HG03064 (cell line): ENCODE results near the gene PTPN6.
A peak's percentile ranks its signal among the peaks of the same experiment; 100 is the strongest.

Experiments
- ATAC-seq: cut with Tn5 transposase; IDR thresholded peaks from one replicate; pipeline ENCODE4 v1.9.1; 2021; ENCODE audit warnings: low read depth; ENCODE audit not compliant: unreplicated experiment

The PTPN6 gene

DNA sequence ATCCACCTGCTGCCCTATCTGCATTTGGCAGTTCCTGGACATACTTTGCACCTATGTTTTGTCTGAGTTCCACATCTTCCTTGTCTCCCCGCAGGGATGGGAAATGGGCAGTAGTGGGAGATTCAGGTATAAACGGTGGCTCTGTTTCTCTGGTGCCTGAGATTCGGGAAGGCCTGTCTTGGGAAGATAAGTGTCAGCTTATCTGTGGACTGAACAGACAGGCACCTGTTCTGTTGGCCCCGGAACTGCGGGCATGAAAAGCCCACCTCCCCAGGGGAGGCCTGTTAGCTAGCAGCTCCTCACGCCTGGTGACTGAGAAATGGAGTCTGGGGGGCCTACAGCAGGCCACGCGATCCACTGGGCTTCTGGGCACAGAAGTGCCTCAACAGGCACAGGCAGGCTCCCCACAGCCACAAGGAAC, 13.5 kb downstream of the PTPN6 start:
- no peak for ATAC-seq

DNA sequence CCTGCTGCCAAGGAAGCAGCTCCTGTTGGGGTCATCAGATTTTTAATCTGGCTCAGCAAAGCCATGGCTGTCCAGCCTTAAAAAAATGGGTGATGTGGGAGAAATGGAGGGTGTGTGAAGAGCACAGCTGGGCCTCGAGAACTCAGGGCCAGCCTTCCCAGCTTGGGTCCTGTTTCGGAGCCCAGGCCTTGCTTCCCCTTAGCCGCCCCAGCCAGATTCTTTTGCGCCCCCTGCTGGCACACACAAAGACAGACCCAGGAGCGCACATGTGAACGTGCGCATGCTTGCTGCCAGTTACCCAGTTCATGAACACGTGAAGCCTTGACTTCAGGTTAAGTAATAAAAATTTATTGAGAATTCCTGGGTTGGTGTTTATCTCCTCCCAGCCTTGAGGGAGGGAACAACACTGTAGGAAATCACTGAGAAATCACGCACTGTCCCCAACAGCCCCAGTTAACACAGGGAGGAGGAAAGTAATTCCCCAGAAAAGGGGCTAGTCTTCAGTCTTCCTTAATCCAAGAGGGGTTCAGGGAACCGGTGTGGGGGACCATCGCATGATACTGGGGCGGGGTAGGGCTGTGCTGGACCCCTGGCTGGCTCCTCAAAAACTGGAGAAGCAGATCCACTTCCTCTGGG, 14.0 kb downstream of the PTPN6 start:
- no peak for ATAC-seq

DNA sequence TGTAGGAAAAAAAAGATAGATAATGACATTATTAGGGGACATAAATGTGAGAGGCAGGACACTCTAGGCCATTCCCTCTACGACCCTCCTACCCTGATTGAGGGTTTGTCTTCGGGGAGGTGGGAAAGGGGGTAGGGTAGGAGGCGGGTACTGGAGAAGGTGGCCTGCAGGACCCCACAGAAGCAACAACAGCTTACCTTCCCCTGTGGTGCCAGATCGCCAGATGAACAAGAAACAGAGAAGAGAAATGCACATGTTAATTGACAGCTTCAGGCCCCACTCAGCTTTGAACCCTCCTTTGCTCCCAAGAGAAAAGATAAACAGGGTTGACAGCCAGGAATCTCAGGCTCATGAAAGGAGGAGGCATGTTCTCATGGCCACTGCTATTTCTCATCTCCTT, 14.6 kb downstream of the PTPN6 start:
- no peak for ATAC-seq

DNA sequence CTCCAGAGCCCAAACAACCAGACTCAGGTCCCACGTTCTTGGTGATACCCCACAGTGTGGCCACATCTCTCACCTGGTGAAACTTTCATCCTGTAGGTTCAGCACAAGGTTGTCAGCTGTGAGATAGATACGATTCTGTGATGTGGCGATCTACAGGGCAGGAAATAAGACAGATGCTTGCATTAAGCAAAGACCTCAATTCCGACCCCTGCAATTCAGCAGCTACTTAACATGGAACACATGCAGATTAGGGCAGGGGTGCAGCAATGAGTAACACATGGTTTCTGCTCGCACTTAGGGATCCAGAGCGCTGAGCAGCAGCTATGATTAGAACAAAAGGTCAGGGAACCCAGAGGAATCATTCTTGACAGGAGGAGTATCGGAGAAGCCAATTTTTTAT, 15.2 kb downstream of the PTPN6 start:
- ATAC-seq: no peak

DNA sequence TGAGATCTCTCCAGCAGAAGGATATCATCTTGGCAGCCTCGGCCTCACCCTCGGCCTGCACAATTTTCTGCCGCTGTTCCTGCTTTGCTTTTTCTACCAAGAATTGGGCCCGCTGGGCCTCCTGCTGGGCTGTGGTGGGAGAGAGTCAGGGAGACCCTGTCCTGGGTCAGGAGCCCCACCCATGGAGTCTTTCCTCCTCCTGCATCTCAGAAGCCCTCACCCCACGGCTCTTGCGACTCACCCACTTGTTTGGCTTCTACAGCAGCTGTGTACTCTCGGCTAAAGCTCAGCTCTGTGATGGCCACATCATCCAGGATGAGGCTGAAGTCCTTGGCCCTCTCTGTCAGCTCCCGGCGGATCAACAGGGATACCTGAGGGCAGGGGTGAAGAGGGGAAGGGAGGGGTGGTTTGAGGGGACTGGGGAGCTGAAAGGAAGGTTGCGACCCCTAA, 16.5 kb downstream of the PTPN6 start:
- no peak for ATAC-seq

DNA sequence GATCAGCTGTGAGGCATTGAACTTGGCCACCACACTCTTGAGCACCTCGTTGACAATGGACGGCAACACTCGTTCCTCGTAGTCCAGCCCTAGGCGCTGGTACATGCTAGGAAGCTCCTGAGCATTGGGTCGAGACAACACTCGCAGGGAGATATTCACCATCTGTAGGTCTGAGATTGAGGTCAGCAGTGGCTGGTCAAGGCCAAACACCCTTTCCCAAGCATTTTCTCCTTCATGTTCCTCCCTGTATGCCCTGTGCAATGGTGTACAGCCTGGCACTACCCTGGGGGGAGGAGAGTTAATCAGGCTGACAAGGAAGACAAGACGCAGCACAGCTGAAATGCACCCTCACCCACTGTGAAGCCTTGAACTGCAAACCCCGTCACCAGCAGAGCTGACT, 17.3 kb downstream of the PTPN6 start:
- no peak for ATAC-seq

DNA sequence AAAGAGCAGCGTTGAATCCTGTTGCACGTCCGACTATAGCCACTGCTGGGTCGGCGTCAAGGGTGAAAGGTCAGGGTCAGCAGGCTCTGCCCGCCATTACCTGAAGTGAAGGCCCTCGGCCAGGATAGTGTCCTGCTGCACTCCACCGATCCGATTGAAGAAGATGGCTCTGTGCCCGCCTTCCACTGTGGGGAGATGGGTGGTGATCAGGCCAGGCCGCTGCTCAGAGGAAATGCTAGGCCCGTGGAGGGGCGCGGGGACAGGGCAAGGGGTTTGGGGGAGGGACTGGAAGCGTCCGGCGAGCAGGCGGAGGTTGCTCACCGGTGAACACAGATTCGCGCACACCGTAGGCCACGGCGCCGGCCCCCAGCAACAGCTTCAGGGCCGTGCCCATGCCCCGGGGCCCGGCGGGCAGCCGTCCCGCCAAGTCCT, 19.0 kb downstream of the PTPN6 start:
- ATAC-seq: peak; percentile 28

DNA sequence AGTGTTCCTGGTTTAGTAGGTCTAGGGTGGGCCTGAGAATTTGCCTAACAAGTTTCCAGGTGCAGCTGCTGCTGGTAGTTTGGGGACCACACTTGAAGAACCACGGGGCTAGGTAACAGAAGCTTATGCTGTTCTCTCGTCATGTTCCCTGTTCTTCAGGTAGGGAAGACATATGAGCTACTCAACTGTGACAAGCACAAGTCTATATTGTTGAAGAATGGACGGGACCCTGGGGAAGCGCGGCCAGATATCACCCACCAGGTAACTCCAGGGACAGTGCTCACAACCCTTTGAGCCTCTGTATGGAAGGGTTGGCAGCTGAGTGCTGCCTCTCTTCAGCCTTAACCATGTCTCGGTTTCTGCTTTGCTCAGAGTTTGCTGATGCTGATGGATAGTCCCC, 23.0 kb downstream of the PTPN6 start:
- ATAC-seq: no peak

DNA sequence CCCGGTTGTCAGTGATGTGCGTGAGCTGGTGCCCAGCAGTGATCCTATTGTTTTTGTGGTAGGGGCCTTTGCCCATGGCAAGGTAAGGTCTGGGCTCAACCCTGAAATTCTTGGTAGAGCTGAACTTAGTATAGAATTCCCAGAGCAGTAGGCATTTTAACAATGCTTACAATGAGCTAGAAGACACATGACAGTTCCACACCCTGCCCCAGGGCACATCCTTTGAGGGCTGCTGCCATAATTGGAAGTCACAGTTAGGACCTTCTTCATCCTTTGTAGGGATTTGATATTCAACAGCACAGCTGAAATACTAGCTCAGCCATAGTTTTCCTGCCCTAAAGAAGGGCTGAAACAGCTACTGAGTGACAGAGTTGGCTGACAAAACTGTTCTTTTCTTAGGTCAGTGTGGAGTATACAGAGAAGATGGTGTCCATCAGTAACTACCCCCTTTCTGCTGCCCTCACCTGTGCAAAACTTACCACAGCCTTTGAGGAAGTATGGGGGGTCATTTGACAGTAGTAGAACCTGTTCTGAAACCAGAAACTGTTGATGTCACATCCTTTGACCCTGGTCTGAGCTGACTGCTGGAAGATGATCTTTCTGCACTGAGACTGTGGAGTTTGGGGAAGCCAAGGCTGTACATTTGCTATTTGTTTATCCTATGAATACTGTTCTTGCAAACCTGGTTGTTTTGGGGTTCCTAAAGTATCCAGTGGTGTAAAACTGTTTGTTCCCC, 24.3 kb downstream of the PTPN6 start:
- ATAC-seq: no peak

DNA sequence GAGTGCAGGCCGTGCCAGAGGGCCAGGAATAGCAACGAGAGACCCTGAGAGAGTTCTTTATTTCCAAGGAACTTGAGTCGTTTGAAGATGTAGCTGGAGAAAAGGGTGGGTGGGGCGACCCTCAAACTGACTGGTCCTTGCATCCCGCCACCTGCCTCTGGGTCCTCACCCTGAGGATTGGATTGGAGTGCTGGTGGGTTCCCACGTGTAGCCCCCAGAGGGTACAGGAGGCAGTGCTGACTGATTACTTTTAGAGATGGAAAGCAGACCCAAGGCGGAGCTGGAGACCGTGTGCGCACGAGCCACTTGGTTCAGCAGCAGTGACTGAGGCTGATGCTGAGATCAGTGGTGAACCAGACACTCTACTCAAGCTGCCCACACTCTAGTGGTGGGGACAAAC, 26.5 kb downstream of the PTPN6 start:
- no peak for ATAC-seq

DNA sequence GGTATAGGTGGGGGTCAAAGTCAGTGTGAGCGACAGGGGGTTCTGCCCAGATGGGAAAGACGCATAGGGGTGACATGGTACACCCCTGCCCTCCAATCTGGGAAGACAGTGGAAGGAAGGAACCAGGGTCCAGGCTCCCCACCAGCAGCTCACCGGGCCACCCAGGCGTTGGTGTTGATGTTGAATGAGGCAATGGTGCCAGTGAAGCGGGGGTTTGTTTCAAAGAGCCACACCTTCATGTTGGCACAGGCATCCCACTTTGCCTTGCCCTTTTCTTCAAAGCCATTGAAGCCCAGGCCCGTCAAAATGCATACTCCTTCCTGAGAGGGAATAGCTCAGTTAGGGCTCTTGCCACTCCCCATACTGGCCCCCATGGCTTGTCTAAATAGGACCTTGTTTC, 27.0 kb downstream of the PTPN6 start:
- ATAC-seq: no peak

DNA sequence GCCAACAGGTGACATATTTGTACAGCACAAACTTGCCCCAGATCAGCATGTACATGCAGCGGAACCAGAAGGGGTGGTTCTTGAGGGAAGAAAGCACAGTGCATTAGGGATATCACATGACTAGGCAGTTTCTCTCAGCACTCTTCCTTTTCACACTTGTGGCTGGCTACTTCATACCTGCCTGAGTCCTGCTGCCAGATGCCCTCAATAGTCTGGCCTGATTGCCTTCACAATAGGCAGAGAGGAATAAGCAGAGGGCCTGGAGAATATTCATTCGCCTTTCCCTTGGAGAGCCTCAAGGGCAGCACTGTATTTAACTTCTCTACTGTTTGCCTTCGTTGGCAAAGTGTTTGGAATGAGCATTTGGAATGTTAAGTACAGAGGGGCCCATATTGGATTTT, 27.5 kb downstream of the PTPN6 start:
- no peak for ATAC-seq

DNA sequence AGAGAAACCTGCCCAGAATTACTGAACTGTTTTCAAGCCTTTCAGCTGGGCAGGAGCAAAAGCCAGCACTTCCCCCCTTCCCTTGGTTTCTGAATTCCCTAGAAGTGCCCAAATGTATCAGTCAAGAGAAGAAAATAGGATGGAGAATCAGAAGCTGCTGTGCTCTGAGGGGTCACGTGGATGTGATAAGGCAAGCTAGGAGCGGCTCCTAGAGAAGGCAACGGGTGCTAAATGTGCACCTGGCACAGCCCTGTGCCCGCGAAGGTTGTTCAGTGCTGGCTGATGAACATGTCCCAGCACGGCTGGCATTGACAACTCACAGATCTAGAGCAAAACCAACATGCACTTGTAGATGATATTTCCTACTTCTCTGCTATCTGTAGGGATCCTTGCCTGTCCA, 27.9 kb downstream of the PTPN6 start:
- ATAC-seq: no peak

DNA sequence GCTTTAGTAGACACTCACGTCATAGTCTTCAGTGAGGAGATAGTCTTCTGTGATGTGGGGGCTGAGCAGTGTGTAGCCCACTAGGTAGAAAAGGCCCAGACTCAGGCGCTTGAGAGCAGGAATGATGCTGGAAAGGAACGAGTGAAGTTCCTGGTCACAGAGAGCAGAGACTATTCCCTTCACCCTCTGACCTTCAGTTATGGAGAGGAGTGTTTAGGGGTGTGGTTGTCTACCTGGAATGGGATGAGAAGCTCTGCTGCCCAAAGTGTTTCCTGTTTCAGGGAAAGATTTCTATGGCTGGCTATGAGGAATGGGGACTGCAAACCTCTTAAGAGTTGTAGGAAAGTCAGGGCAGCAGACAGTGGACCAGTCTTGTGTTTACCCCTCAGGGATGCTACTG, 28.3 kb downstream of the PTPN6 start:
- ATAC-seq: no peak

DNA sequence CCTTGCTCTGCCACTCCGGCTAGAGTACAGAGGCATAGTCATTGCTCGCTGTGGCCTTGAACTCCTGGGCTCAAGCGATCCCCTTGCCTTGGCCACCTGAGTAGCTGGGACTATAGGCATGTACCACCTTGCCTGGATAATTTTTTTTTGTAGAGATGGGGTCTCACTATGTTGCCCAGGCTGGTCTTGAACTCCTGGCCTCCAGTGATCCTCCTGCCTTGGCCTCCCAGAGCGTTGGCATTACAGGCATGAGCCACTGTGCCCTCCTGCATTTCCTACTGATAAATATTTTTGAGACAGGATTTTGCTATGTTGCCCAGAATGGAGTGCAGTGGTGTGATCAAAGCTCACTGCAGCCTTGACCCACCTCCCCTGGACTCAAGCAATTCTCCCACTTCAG, 28.9 kb downstream of the PTPN6 start:
- ATAC-seq: no peak

DNA sequence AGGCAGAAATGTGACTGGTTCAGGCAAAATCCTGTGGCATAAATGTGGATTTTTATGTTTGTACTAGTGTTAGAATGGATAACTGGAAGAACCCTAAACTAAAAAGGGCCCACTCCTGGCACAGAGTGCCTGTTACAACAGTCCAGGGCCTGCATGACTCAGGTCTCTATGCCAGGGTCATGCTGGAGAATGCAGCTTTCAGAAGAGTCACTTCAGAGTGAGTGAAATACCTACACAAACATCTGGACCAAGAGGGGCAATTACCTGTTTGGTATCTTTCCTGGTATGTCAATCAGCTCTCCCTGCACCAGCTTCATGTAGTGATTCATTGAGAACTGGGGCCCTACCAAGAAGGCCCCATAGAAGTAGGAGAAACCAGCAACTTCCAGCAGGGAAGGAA, 29.6 kb downstream of the PTPN6 start:
- ATAC-seq: no peak

DNA sequence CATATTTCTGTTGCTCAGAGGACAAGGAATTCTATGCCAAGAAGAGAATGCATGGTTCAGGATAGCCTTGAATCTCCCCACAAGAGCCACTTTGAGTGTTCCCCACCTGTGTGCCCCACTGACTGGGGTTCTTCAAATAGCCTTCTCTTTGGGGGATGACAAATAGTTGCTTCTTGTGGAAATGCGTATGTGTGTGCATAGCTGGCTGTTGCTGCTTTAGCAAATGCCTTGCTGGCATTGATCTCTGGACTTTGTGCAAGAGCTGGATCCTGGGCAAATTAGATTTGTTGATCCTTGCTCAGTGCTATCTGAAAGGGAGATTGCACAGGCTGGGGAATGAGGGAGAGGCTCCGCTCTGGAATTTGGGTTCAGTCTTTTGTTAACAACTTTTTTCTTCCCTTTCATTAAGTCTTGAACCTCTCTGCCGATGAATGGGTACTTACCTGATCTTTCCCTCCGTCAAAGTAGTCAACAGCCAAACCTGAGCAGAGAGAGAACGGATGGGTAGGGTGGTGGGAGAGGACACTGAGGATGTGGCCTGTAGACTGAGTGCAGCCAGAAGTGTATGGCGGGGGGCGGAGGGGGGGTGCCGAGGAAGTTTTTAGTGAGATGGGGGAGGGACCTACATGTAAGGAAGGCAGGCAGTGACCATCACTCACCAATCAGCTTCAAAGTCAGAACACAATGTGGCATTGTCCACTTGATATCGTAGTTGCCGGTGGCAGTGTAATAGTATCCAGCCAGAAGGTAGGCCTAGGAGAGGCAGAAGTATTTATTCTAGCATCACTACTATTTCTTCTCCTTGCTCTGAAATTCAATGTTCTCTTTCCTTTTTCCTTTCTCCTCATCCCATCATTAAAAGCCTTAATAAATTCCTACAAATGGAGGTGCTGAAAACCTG, 30.2 kb downstream of the PTPN6 start:
- no peak for ATAC-seq

DNA sequence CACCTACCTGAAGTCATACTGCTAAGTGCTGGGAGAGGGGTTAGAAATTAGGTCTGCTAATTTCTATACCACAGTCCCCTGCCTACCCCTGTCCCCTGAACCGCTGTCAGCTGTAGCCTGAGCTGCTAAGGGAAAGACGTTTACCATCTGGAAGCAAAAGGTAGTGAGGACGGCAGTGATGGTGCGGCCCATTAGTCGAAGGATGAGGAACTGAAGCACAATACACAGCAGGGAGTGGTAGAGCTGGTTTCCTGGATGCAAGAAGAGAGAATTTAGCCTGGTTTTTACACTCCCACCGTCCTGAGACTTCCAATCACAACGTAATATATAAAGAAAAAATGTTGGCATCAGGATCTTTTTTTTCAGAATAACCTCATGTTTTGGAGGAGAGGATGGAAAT, 31.4 kb downstream of the PTPN6 start:
- no peak for ATAC-seq

DNA sequence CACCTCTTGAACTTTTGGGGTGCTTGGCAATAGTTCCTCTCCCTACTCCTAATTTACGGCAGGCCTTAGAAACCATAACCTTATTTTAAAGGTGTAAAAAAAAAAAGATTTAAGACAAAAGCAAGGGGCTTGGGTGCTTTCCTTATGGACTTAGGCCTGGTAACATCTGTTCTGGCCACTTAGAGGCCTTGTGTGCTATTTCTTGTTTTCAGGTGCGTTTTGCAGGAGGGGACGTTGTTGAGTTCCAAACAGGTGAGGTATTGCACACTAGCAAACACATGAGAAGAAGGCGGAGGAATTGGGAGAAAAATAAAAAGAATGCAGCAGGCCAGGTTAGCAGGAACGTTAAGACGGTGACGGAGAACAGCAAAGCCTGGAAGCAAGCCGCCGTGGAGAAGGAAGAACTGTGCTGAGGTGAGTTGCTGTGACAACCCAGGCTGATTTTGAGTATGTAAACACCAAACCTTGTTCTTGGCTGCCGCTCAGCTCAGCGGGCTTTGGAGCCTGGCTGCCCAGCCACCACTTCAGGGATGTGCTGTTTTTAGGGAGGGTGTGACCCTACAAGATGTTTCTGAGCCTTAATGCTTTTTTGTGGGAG, 36.9 kb downstream of the PTPN6 start:
- no peak for ATAC-seq

DNA sequence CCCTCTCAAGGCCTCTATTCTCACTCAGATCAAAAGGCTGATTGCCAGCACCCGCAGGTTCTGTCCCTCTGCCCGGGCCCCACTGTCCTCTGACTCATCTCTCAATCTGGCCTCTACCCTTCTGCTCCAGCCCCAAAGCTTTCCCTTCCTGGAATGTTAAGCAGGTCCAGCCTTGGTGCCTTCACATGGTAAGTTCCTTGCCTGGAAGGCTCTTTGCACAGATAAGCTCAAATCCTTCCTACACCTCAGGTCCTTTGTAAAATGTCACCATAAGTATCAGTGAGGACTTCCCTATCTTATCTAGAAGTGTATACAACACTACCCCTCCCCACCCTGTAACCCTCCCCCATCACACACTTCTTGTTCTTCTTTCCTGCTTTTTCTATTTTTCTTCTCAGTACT, 44.9 kb downstream of the PTPN6 start:
- no peak for ATAC-seq
